Endothelial cell of umbilical vein (primary cell): ENCODE measurements around the gene CCT6A. TPM values are rescaled to one million over a fixed set of nuclear protein-coding genes. Genes with fewer than 3 reads are reported as not detected.
"Not testable (repeated sequence)": the region's sequence is repeated elsewhere in the genome, so short reads cannot be mapped to it uniquely, and the experiment has no call there.

ENCODE experiments used
- BruUV-seq: library from RNA; stranded (reverse); fragments of 400-500 nt; replicated peaks from 2 replicates; lab custom pipeline; 2021; lab: Mats Ljungman, UMichigan
- CTCF ChIA-PET: fragments of 300-600, 350-600 bp; sonication (Branson Sonifier 250); formaldehyde crosslinking; loops from one replicate; lab custom pipeline; 2021; ENCODE audit warnings: antibody characterized with exemption, inconsistent platforms; lab: Charles Lee
- POLR2A ChIA-PET: fragments of 300-600, 350-600 bp; sonication (Branson Sonifier 250); formaldehyde crosslinking; loops from one replicate; lab custom pipeline; 2021; ENCODE audit warnings: antibody characterized with exemption, inconsistent platforms; lab: Charles Lee
- DNase-seq: peaks from one replicate; pipeline ENCODE4 v3.0.0-alpha.2; 2011; ENCODE audit warnings: low read depth, low spot score
- FAIRE-seq: peaks from 2 replicates; lab custom pipeline; 2011; peaks lifted over from hg19 to GRCh38; lab: Jason Lieb, UNC
- H2AFZ ChIP-seq: 2 replicates; pipeline ENCODE4 v1.6.0; 2012; ENCODE audit warnings: low read depth, low read length, control low read depth, inconsistent platforms
- H3K27ac ChIP-seq: 2 replicates; pipeline ENCODE4 v1.5.1; 2011; ENCODE audit warnings: low read depth, mild to moderate bottlenecking, control low read depth, low read length, moderate library complexity; ENCODE audit not compliant: insufficient read depth
- H3K27me3 ChIP-seq, 2 experiments: 2 replicates each; pipeline versions ENCODE4 v1.6.0 to v1.6.1; 2011; ENCODE audit warnings: low read length in 2 of 2, mixed read lengths in 1 of 2; ENCODE audit not compliant: control insufficient read depth in 2 of 2, insufficient read depth in 2 of 2
- H3K36me3 ChIP-seq, 2 experiments: 2 replicates in 1 of 2; 3 replicates in 1 of 2; pipeline ENCODE4 v1.5.1; 2011; ENCODE audit warnings: low read length in 2 of 2, mild to moderate bottlenecking in 1 of 2, moderate library complexity in 1 of 2; ENCODE audit not compliant: control insufficient read depth in 2 of 2, insufficient read depth in 2 of 2; ENCODE audit errors: extremely low read depth in 1 of 2
- H3K4me1 ChIP-seq: 3 replicates; pipeline ENCODE4 v1.5.1; 2011; ENCODE audit warnings: mild to moderate bottlenecking, low read length; ENCODE audit not compliant: control insufficient read depth, insufficient read depth; ENCODE audit errors: extremely low read depth
- H3K4me2 ChIP-seq: 2 replicates; pipeline ENCODE4 v1.6.1; 2011; ENCODE audit warnings: low read length, control low read depth, mixed read lengths; ENCODE audit not compliant: insufficient read depth
- H3K4me3 ChIP-seq, 3 experiments: fragments of 200-600 bp in 1 of 3; sonication (generic), shearing (Covaris generic) in 1 of 3; replicated peaks in 1 of 3; 2 replicates each; pipeline ENCODE4 v1.5.1; 2011 to 2016; ENCODE audit warnings: control low read depth in 3 of 3, low read length in 3 of 3, mild to moderate bottlenecking in 2 of 3, inconsistent platforms in 1 of 3, low read depth in 1 of 3, moderate library complexity in 1 of 3; ENCODE audit not compliant: insufficient read depth in 1 of 3
- H3K79me2 ChIP-seq: 2 replicates; pipeline ENCODE4 v1.6.0; 2012; ENCODE audit warnings: low read length, inconsistent platforms; ENCODE audit not compliant: control insufficient read depth, insufficient read depth
- H3K9ac ChIP-seq: replicated peaks from 2 replicates; pipeline ENCODE3; 2011; ENCODE audit warnings: low read length, control low read depth; ENCODE audit not compliant: insufficient read depth; ENCODE audit errors: extremely low read depth
- H3K9me1 ChIP-seq: replicated peaks from 3 replicates; pipeline ENCODE4 v1.6.0; 2011; ENCODE audit warnings: mild to moderate bottlenecking, low read length; ENCODE audit not compliant: control insufficient read depth, insufficient read depth; ENCODE audit errors: extremely low read depth
- H3K9me3 ChIP-seq: replicated peaks from 2 replicates; pipeline ENCODE4 v1.5.1; 2012; ENCODE audit warnings: low read length, inconsistent platforms; ENCODE audit not compliant: control insufficient read depth, insufficient read depth
- H4K20me1 ChIP-seq: replicated peaks from 2 replicates; pipeline ENCODE3; 2011; ENCODE audit warnings: mild to moderate bottlenecking, low read length; ENCODE audit not compliant: control insufficient read depth, insufficient read depth; ENCODE audit errors: extremely low read depth
- CTCF ChIP-seq, 2 donors: IDR thresholded peaks; 1 replicate in 1 of 2; 2 replicates in 1 of 2; pipeline ENCODE4 v1.5.1; 2011; ENCODE audit warnings: low read length in 2 of 2, mild to moderate bottlenecking in 2 of 2, moderate library complexity in 2 of 2, control low read depth in 1 of 2, inconsistent platforms in 1 of 2, low read depth in 1 of 2; ENCODE audit not compliant: insufficient read depth in 1 of 2; ENCODE audit errors: extremely low read depth in 1 of 2
- EZH2 ChIP-seq: IDR thresholded peaks from 2 replicates; pipeline ENCODE4 v1.6.1; 2012; ENCODE audit warnings: borderline replicate concordance, low read depth, mild to moderate bottlenecking, moderate library complexity, low read length, inconsistent platforms; ENCODE audit not compliant: severe bottlenecking
- FOS ChIP-seq: IDR thresholded peaks from 2 replicates; pipeline ENCODE4 v1.6.1; 2011; ENCODE audit warnings: mild to moderate bottlenecking, low read length, moderate library complexity, borderline replicate concordance; ENCODE audit not compliant: insufficient read depth
- GATA2 ChIP-seq: IDR thresholded peaks from 2 replicates; pipeline ENCODE4 v1.7.0; 2011; ENCODE audit warnings: low read depth, mild to moderate bottlenecking, moderate library complexity, mixed read lengths, low read length; ENCODE audit not compliant: insufficient read length, insufficient read depth
- JUN ChIP-seq: IDR thresholded peaks from 2 replicates; pipeline ENCODE4 v1.6.1; 2011; ENCODE audit warnings: borderline replicate concordance, low read depth; ENCODE audit not compliant: insufficient read length, insufficient read depth
- MAX ChIP-seq: IDR thresholded peaks from 2 replicates; pipeline ENCODE4 v1.6.1; 2011; ENCODE audit not compliant: insufficient read depth, insufficient read length
- MYC ChIP-seq: IDR thresholded peaks from one replicate; pipeline ENCODE4 v1.6.1; 2011; ENCODE audit warnings: mild to moderate bottlenecking, low read depth, low read length
- POLR2A ChIP-seq: IDR thresholded peaks from 2 replicates; pipeline ENCODE4 v1.6.1; 2012; ENCODE audit warnings: low read depth, mild to moderate bottlenecking, control low read depth, low read length
- POLR2AphosphoS5 ChIP-seq: IDR thresholded peaks from 2 replicates; pipeline ENCODE4 v1.6.1; 2012; ENCODE audit warnings: low read depth, mild to moderate bottlenecking, control low read depth, low read length, moderate library complexity; ENCODE audit not compliant: insufficient read depth
- dilution Hi-C: fragments of 300-500 bp; cut with MboI; formaldehyde crosslinking; loops from one replicate; pipeline ENCODE4 v1.15.0; 2019; ENCODE audit warnings: low sequenced_read_pairs; ENCODE audit not compliant: extremely low pct_ligation_motif_present
- intact Hi-C: fragments of 100-400 bp; cut with micrococcal nuclease; formaldehyde crosslinking; loops from one replicate; pipeline ENCODE4 v1.10.0; 2022
- polyA plus RNA-seq, 4 experiments: library from polyadenylated mRNA; depleted of rRNA in 3 of 4; stranded (reverse) in 3 of 4; unstranded in 1 of 4; fragments of >200 nt; gene quantifications; 2 replicates each; pipeline versions ENCODE4 v1.2.1 to v1.2.3, GENCODE V29; 2011 to 2012; ENCODE audit warnings: missing spikeins in 1 of 4
- total RNA-seq: library from RNA; stranded (reverse); gene quantifications from 2 replicates; pipeline ENCODE4 v1.2.3, GENCODE V29; 2021

The CCT6A gene
- total and polyA plus RNA-seq, 2 donors (not counting 3 experiments of a cell fraction or from before 2014, with no cell fraction given) = 152 to 221 TPM

GRCh38 chr7:56040730-56041129 lies 10.8 kb upstream of the CCT6A start:
- H3K4me3 ChIP-seq = no peak overlapping the region
- no peaks in the 10 kb centered on the region for H3K4me1 ChIP-seq
- DNase-seq (no peak), FAIRE-seq (no peak)
- no peaks in the 10 kb centered on the region for H4K20me1 ChIP-seq
- TF ChIP-seq MAX (no peak), CTCF (IDR thresholded peaks at IDR 0.05; ENCODE audit: extremely low read depth in 1 of 2, insufficient read depth in 1 of 2, low read depth in 1 of 2, low read length in 2 of 2) (no peak), FOS (no peak), JUN (no peak), MYC (no peak), POLR2AphosphoS5 (no peak), EZH2 (no peak), GATA2 (no peak), POLR2A (no peak)
- no peak overlapping the region for H3K9ac ChIP-seq
- H2AFZ ChIP-seq = no peak overlapping the region
- H3K4me2 ChIP-seq = no peak overlapping the region
- no peaks in the 10 kb centered on the region for H3K9me1 ChIP-seq
- H3K27me3 ChIP-seq = no peaks in the 10 kb centered on the region
- H3K27ac ChIP-seq = no peak overlapping the region
- H3K9me3 ChIP-seq = no peaks in the 10 kb centered on the region
- H3K79me2 ChIP-seq = no peaks in the 10 kb centered on the region
- ChIA-PET POLR2A (interaction anchor here (0.6 kb wide), 2 partner anchors 21 to 66 kb away, joined by 3 to 4 read pairs; no protein-coding TSS in a partner anchor), CTCF (interaction anchor here (0.7 to 1.1 kb wide), 4 partner anchors 13 to 41 kb away, joined by 3 to 4 read pairs (median 3); no protein-coding TSS in a partner anchor)
- dilution Hi-C loops = no loop called here
- intact Hi-C loops = no loop called here
- H3K36me3 ChIP-seq = no peaks in the 10 kb centered on the region
- no TSS peak for BruUV-seq

GRCh38 chr7:56045758-56046157 lies 5.8 kb upstream of the CCT6A start:
- H3K4me3 ChIP-seq, H2AFZ ChIP-seq, H3K27me3 ChIP-seq, dilution Hi-C loops, CTCF ChIA-PET, H3K27ac ChIP-seq, FAIRE-seq, H3K36me3 ChIP-seq, H3K9me3 ChIP-seq, POLR2A ChIA-PET, BruUV-seq, DNase-seq, H3K9me1 ChIP-seq, H3K4me2 ChIP-seq, H3K9ac ChIP-seq, H4K20me1 ChIP-seq: not testable (repeated sequence)
- intact Hi-C loops = loop anchor here (1.0 kb wide), 2 partner anchors 11 to 17 kb away; no protein-coding TSS in a partner anchor
- Histone ChIP-seq H3K79me2 (peaks cover 10% of the 10 kb centered on the region), H3K4me1 (peaks cover 22% of the 10 kb centered on the region)
